G401 (cell line): ENCODE results near the gene GFI1B. TPM values are rescaled to one million over a fixed set of nuclear protein-coding genes. Genes with fewer than 3 reads are reported as not detected.
"Not testable (repeated sequence)": the region's sequence is repeated elsewhere in the genome, so short reads cannot be mapped to it uniquely, and the experiment has no call there.

Source experiments
- DNase-seq: peaks from one replicate; pipeline ENCODE4 v3.0.0-alpha.2; 2015; ENCODE audit warnings: low spot score
- in situ Hi-C: cut with HindIII; loops from 2 replicates; pipeline ENCODE4 v1.10.0; 2016; ENCODE audit warnings: low sequenced_read_pairs, mixed read lengths
- total RNA-seq: library from RNA; depleted of rRNA; stranded (reverse); fragments of >200 nt; shearing (Covaris generic); gene quantifications from 2 replicates; pipeline ENCODE4 v1.2.3, GENCODE V29; 2014

The GFI1B gene
- total RNA-seq, 1 experiment from 2014 or later = 1.5 TPM

GRCh38 chr9:132988244-132989013 is 9.9 kb downstream of the GFI1B start:
- no peak for DNase-seq
- in situ Hi-C loops = no loop called here

GRCh38 chr9:132989014-132989310 is 10.5 kb downstream of the GFI1B start:
- DNase-seq = no peak
- in situ Hi-C loops = no loop called here

DNA sequence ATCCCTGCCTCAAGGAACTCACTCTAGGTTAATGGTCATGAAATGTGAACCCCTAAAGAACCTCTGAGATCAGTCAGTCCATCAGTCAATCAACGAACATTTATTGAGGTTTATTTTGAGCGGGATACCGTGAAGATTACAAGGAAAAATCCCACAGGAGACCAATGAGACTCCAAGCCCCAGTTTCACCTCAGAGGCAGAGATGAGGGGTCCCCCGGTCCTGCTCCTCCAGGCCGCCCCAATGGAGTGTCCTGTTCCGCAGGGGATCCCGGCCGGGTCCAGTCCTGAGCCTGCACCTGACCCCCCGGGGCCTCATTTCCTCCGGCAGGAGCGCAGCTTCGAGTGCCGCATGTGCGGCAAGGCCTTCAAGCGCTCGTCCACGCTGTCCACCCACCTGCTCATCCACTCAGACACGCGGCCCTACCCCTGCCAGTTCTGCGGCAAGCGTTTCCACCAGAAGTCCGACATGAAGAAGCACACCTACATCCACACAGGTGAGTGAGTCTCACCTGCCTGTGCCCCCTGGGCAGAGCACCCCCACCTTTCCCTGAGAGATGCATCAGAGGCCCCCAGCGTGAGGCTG is 11.0 kb downstream of the GFI1B start:
- DNase-seq = no peak
- in situ Hi-C loops = no loop called here

- DNase-seq, in situ Hi-C loops: not testable (repeated sequence)
These were observed 11.6 kb downstream of the GFI1B start for GRCh38 chr9:132989998-132990557.

DNA sequence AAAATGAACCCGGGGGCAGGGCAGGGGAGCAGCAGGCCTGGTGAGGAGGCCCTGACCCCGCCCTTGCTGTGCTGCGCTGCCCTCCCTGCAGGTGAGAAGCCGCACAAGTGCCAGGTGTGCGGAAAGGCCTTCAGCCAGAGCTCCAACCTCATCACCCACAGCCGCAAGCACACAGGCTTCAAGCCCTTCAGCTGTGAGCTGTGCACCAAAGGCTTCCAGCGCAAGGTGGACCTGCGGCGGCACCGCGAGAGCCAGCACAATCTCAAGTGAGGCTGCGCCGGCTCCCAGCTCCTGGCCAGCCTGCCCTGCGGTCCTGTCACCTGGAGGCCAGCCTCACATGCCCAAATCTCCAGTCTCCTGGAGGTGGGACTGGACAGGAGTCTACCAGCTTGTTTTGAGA is 12.3 kb downstream of the GFI1B start:
- no peak for DNase-seq
- in situ Hi-C loops = no loop called here

DNA sequence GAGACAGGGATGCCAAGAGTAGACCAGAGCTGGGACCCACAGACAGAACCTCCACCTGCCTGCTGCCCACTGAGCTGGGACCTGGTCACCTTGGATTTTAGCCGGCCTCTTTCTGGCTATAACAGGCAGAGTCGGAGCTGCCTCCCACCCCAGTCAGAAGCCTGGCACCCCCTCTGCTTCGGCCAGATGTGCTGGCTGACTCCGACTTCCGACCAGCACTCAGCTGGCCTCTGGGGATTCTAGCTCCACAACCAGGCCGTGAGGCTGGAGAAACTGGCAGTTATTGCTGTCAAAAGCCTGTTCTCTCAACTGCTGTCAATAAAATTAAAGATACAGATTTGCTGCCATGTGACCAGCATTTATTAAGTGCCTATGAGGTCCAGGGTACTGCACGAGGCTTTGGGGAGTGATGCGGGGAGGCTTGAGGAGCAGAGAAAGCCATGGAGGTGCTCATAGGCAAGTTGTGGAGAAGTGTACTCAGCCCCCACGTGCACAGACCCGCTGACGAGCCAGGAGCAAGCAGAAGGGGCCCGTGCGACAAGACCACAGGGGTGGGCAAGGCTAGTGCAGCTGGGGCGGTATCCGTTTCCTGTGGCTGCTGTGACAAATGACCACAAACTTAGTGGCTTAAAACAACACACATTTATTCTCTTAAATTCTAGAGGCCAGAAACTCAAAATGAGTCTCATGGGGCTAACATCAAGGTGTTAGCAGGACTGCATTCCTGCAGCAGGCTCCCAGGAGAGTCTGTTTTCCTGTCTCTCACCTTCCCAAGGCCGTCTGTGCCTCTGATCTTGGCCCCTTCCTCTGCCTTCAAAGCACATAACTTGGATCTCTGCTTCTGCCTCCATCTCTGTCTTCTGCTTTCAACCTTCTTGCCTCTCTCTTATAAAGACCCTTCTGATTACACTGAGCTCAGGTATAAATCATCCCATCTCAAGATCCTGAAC is 13.1 kb downstream of the GFI1B start:
- DNase-seq = no peak
- in situ Hi-C loops = no loop called here

DNA sequence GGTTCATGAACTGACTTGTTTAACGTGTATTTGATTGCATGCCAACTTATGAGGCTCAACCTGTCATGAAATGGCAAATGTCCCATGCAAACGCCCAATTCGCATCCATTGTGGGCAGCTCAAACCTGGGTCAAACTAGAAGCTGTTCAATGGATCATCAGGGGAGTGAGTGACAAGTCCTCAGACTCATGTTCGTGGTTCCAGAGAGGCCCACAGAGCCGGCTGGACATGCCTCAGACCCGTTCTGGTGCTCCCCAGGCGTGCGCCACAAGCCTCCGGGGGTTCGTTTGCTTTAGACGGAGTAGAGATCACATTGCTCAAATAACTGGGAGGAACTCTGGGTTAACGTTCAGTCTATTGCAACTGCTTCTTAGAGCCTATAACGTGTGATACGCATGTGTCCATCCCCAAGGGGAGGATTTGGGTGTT is 15.0 kb downstream of the GFI1B start:
- in situ Hi-C loops = no loop called here
- no peak for DNase-seq

GRCh38 chr9:132994410-132995120 is 16.1 kb downstream of the GFI1B start:
- in situ Hi-C loops = no loop called here
- no peak for DNase-seq

GRCh38 chr9:132995121-132995420 is 16.6 kb downstream of the GFI1B start:
- in situ Hi-C loops = no loop called here

DNA sequence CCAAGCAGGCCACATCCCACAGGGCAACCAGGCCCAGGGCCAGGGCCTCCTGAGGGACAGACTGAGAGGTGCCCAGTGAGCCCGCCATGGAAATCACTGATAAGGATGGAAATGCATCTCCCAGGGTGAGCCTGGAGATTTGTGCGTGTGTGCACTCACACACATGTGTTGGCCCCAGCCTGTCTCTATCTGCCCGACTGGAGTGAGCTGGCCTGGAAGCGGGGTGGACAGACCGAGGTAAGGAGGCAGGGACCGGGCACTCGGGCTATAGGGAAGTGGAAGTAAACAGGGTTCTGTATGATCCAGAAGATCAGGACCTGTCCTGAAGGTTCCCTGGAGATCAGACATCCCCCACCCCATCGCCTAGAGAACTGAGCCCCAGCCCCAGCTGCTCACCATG is 17.4 kb downstream of the GFI1B start:
- in situ Hi-C loops = no loop called here
- no peak for DNase-seq

More at GRCh38 chr9:132995121-132995420, 16.6 kb downstream of the GFI1B start:
- no peak for DNase-seq

- in situ Hi-C loops = no loop called here
- DNase-seq = no peak
These were observed 18.0 kb downstream of the GFI1B start for GRCh38 chr9:132996526-132996925.

- in situ Hi-C loops = no loop called here
- DNase-seq = no peak
These were observed 19.1 kb downstream of the GFI1B start for GRCh38 chr9:132997591-132997990.

DNA sequence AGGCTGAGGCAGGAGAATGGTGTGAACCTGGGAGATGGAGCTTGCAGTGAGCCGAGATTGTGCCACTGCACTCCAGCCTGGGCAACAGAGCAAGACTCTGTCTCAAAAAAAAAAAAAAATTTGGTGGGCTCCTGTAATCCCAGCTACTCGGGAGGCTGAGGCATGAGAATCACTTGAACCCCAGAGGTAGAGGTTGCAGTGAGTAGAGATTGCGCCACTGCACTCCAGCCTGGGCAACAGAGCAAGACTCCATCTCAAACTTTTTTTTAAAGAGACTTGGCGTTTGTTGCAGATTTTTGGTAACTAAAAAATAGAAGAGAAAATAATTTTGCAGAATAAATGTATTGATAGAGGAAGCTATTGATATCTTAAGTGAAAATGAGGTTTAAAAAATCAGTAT is 19.7 kb downstream of the GFI1B start:
- DNase-seq, in situ Hi-C loops: not testable (repeated sequence)

DNA sequence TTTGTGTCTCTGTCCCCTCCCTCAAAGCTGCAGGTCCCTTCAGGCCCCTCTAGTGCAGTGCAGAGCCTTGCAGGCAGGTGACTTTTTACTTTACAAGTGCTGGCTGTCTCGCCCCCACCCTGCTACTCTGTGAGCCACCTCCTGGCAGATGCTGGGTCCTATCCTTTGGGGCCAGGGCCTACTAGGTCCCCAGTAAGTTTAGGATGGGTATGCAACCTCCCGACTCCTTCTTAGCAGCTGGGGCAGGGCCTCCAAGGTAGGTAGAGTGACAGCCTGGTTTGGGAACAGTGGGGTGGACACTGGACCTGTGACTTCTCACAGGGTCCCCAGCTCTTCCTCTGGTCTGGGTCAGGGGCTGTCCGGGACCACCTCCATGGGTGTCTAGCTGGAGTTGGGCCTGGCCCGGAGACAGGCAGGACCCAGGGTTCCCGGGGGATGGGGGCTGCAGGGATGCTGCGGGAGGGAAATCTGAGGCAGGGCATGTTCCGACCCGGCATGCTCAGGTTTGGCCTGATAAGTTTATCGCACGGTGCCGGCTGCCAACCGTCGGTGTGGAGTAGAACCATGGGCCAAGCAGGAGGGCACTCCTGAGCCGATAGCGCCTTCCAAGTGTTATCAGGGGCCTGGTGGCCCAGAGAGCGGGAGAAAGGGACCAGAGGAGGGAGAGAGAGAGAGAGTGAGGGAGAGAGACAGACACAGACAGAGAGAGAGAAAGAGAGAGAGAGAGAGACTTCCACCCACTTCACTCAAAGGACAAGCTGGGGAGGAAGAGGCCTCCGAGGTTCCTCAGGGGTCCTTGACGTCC is 20.5 kb downstream of the GFI1B start:
- in situ Hi-C loops = no loop called here
- DNase-seq = no peak

GRCh38 chr9:133002147-133003070 is 23.9 kb downstream of the GFI1B start:
- DNase-seq = no peak
- in situ Hi-C loops = no loop called here

DNA sequence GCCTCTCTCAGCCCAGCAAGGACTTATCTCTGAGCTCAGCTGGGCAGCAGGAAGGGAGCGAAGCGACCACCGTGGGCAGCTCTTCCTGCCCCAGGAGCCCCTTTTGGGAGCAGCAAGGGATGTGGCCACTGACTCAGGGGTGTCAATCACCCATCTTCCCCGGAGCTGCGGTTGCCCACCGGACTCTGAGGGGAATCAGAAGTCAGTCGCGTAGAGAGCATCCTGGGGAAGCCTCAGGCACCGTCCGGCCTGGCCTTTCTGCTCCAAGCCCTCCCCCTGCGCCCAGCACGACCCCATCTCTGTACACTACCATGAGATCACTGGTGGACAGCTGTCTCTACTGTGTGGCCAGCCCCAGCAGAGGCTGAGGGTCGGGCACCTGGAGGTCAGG is 24.6 kb downstream of the GFI1B start:
- in situ Hi-C loops = no loop called here
- no peak for DNase-seq

DNA sequence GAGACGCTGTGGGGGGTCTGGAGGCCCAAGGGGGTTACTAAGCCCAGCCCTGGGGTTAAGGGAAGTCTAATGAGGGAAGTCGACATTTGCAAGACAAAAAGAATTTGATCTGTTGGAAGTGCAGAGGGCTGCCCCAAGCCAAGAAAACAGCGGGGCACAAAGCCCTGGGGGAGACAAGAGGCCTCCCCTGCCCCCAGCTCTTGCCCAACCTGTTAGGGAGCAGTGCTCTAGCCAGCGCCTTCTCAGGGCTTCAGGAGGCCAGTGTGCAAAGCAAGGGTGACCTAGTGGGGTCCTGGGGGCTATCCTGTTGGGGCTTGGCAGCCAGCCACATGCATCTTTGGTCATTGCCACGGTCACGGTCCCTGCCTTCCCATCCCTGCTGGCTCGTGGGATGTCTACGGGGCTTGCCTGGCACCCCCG is 25.2 kb downstream of the GFI1B start:
- no peak for DNase-seq
- in situ Hi-C loops = no loop called here
